ENCODE measurements around the gene MAEL.

DNA sequence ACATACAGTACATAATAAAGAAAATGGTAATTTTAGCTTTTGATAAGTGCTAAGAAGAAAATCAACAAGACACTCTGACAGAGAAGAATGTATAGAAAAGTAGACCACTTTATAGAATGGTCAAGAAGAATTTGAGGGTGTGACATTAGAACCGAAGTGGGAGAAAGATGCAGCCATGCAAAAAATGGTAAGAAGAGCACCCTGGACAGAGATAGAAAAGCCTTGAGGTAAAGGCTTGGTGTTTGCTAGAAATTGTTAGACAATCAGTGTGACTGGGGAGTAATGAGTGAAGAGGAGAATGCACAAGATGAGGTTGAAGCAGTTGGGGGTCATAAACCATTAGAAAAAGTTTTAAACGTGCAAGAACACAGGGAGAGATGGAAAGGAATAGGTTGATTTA, 23.5 kb downstream of the MAEL start:
- TF ChIP-seq, protein P1, sequence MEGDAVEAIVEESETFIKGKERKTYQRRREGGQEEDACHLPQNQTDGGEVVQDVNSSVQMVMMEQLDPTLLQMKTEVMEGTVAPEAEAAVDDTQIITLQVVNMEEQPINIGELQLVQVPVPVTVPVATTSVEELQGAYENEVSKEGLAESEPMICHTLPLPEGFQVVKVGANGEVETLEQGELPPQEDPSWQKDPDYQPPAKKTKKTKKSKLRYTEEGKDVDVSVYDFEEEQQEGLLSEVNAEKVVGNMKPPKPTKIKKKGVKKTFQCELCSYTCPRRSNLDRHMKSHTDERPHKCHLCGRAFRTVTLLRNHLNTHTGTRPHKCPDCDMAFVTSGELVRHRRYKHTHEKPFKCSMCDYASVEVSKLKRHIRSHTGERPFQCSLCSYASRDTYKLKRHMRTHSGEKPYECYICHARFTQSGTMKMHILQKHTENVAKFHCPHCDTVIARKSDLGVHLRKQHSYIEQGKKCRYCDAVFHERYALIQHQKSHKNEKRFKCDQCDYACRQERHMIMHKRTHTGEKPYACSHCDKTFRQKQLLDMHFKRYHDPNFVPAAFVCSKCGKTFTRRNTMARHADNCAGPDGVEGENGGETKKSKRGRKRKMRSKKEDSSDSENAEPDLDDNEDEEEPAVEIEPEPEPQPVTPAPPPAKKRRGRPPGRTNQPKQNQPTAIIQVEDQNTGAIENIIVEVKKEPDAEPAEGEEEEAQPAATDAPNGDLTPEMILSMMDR (IDR thresholded peaks at IDR 0.05): no peak
- TF ChIP-seq EZH2 (IDR thresholded peaks at IDR 0.05; ENCODE audit: borderline replicate concordance, insufficient read depth, low read depth, low read length, poor library complexity, severe bottlenecking): no peak

All from B cell (primary cell).